ENCODE data around the gene TAS2R39.
"Not testable (repeated sequence)": the region's sequence is repeated elsewhere in the genome, so short reads cannot be mapped to it uniquely, and the experiment has no call there.

The TAS2R39 gene

GRCh38 chr7:143183024-143183423 lies at the start of gene TAS2R39:
TAS2R39 (plus strand) TSS chr7:143183419; CDS start chr7:143183419, 0 bp downstream.
- H3K4me3 ChIP-seq (ENCODE audit: low read depth, low read length), result no peak within 1 kb of the TSS
- TF ChIP-seq CTCF (IDR thresholded peaks at IDR 0.05; ENCODE audit: borderline replicate concordance, insufficient read depth, low read depth, low read length), result no peak

- TF ChIP-seq CTCF (IDR thresholded peaks at IDR 0.05; ENCODE audit: borderline replicate concordance, insufficient read depth, low read depth, low read length), result no peak
- H3K4me3 ChIP-seq (ENCODE audit: low read depth, low read length), result no peak overlapping the region
These were observed 36.1 kb upstream of the TAS2R39 start for GRCh38 chr7:143147070-143147469.

- no peak for TF ChIP-seq CTCF (IDR thresholded peaks at IDR 0.05; ENCODE audit: borderline replicate concordance, insufficient read depth, low read depth, low read length)
- no peak overlapping the region for H3K4me3 ChIP-seq (ENCODE audit: low read depth, low read length)
These were observed 35.2 kb upstream of the TAS2R39 start for GRCh38 chr7:143148050-143148449.

GRCh38 chr7:143148651-143149050 lies 34.6 kb upstream of the TAS2R39 start:
- no peak for TF ChIP-seq CTCF (IDR thresholded peaks at IDR 0.05; ENCODE audit: borderline replicate concordance, insufficient read depth, low read depth, low read length)

GRCh38 chr7:143150696-143151095 lies 32.5 kb upstream of the TAS2R39 start:
- H3K4me3 ChIP-seq (ENCODE audit: low read depth, low read length), result not testable (repeated sequence)

More at GRCh38 chr7:143148651-143149050, 34.6 kb upstream of the TAS2R39 start:
- H3K4me3 ChIP-seq (ENCODE audit: low read depth, low read length), result no peak overlapping the region

GRCh38 chr7:143158617-143159016 lies 24.6 kb upstream of the TAS2R39 start:
- not testable (repeated sequence) for H3K4me3 ChIP-seq (ENCODE audit: low read depth, low read length)

- TF ChIP-seq CTCF (IDR thresholded peaks at IDR 0.05; ENCODE audit: borderline replicate concordance, insufficient read depth, low read depth, low read length), result no peak
- H3K4me3 ChIP-seq (ENCODE audit: low read depth, low read length), result no peak overlapping the region
These were observed 11.5 kb upstream of the TAS2R39 start for GRCh38 chr7:143171697-143172096.

- TF ChIP-seq CTCF (IDR thresholded peaks at IDR 0.05; ENCODE audit: borderline replicate concordance, insufficient read depth, low read depth, low read length), result no peak
- no peak overlapping the region for H3K4me3 ChIP-seq (ENCODE audit: low read depth, low read length)
These were observed 10.9 kb upstream of the TAS2R39 start for GRCh38 chr7:143172354-143172753.

Measured in GM12875 (cell line).